Measurements from ENCODE around the gene NEU2. TPM values are rescaled to one million over a fixed set of nuclear protein-coding genes. Genes with fewer than 3 reads are reported as not detected.

NEU2 gene
- total and polyA plus RNA-seq, 11 donors = not detected

DNA sequence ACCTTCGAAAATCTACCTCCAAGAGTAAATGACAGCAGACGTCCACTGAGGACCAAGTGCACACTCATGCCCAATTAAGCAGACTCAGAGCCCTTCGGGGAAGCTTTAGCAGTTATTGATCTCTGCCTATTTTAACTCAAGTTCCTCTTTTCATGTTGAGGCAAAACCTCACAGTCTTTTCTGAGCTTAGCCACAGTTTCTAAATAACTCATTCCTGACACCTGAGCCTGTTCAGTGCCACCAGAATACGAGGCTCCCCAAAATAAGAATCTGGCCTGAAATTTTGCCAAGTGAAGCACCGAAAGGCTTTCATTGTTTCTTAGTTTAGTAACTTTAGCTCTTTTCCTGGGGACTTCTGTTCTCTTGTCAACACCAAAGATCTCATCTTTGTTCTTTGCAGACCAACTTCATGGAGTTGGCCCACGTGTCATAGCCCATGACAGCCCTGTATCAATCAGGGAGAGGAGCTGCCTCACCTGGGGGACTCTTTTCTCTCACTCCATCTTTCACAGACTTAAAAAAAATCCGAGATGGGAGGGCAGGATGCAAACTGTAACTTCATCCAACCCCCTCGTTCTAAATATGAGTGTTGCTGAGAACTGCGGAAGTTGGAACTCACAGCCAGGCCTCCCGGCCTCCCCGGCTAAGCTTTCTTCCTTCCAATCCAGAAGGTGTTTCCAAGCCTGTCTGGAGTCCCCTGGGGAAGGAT is 49.9 kb downstream of the NEU2 start:
- peaks cover 0 to 14% (median 0%) of the 10 kb centered on the region in 9 donors for H3K36me3 ChIP-seq
- no peak for TF ChIP-seq POLR2A (IDR thresholded peaks at IDR 0.05)
- TF ChIP-seq, protein P1, sequence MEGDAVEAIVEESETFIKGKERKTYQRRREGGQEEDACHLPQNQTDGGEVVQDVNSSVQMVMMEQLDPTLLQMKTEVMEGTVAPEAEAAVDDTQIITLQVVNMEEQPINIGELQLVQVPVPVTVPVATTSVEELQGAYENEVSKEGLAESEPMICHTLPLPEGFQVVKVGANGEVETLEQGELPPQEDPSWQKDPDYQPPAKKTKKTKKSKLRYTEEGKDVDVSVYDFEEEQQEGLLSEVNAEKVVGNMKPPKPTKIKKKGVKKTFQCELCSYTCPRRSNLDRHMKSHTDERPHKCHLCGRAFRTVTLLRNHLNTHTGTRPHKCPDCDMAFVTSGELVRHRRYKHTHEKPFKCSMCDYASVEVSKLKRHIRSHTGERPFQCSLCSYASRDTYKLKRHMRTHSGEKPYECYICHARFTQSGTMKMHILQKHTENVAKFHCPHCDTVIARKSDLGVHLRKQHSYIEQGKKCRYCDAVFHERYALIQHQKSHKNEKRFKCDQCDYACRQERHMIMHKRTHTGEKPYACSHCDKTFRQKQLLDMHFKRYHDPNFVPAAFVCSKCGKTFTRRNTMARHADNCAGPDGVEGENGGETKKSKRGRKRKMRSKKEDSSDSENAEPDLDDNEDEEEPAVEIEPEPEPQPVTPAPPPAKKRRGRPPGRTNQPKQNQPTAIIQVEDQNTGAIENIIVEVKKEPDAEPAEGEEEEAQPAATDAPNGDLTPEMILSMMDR (IDR thresholded peaks at IDR 0.05) = no peak
- ATAC-seq (no peak), DNase-seq (no peak)
- intact Hi-C loops (cut with DNase I) = loop anchor here in 1 of 10 donors (2.0 kb wide), 1 partner anchor 20 kb away; no protein-coding TSS in a partner anchor
- WGBS, 4 donors = 62 to 74% (median 64%) methylated on average over 10 to 11 of the region's 11 CpGs
- H3K27ac ChIP-seq = peak overlapping the region; percentile 72 to 97 (median 84)
- no peaks in the 10 kb centered on the region for H3K9me3 ChIP-seq
- H3K4me1 ChIP-seq = peaks cover 8 to 91% (median 31%) of the 10 kb centered on the region in 12 donors
- no peak overlapping the region for H3K4me3 ChIP-seq
- H3K27me3 ChIP-seq = no peaks in the 10 kb centered on the region

DNA sequence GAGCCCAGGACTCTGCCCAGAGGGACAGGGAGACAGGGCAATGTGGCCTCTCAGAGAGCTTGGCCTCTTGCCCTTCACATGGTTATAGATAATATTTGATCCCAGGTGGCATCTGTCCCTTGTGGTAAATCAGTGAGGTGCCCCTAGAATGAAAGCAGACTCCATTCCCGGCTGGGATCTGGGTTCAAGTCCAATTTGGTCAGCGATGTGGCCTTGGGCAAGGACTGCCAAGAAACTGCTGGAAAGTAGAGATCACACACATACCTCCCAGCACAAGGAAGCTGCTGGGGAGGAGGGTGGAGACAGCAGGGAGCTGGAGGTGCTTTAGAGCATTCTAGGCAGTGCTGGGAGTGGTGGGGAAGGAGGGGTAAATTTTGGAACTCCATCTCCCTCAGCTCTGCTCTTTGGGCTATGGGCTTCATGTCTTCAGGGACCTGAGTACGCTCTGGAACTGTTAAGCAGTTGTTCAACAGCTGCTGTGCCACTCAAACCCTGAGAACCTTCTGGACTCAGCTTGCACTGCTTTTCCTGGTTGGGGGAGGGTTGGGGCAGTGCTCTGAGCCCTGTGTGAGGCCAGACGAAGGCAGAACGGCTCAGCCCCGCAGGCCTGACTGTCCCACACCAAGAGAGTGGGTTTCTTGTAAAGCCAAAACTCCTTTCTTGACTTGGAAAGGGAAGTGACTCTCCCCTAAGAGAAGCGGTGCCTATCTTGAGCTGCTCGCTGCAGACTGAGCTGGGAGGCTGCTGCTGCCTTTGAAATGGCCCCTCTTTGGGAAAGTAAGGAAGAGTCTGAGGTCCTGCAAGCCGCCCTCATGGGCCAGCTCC is 50.7 kb downstream of the NEU2 start:
- Histone ChIP-seq H3K27ac (peak overlapping the region; percentile 72 to 97 (median 84)), H3K9me3 (no peaks in the 10 kb centered on the region)

DNA sequence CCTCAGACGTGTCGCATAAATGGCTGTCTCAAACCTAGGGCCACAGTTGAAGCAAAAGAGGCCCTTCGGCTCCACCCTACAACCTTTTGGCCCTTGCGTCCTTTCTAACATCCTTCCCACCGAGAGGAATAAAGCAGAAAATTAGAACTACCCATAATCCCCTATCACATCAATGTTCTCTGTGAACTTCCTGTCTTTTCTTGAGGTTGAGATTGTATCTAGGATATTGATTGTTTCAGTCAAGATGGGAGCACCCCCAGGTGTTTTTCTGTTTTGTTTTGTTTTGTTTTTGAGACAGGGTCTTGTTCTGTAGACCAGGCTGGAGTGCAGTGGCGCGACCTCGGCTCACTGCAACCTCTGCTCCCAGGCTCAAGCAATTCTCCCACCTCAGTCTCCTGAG is 51.3 kb downstream of the NEU2 start:
- WGBS, 4 donors = 72 to 82% (median 78%) methylated on average over 8 of the region's 8 CpGs
- DNase-seq = no peak
- Histone ChIP-seq H3K9me3 (no peaks in the 10 kb centered on the region), H3K36me3 (peaks cover 0 to 19% (median 0%) of the 10 kb centered on the region in 9 donors), H3K27me3 (no peaks in the 10 kb centered on the region), H3K4me1 (peaks cover 8 to 100% (median 31%) of the 10 kb centered on the region in 12 donors), H3K4me3 (peak overlapping the region in 2 of 12 donors; percentile 8 to 31), H3K27ac (peak overlapping the region; percentile 72 to 97 (median 84))
- intact Hi-C loops (cut with DNase I) = loop anchor here in 2 of 10 donors (2.0 kb wide), 2 partner anchors 21 to 23 kb away; partner anchors contain the start of gene INPP5D (in 1 of the 2)
- no peak for TF ChIP-seq POLR2A (IDR thresholded peaks at IDR 0.05)
- TF ChIP-seq, protein P1 (IDR thresholded peaks at IDR 0.05) = no peak
- peak in 1 of 4 donors; percentile 23 for ATAC-seq

More for the DNA sequence above, 50.7 kb downstream of the NEU2 start:
- DNase-seq (no peak), ATAC-seq (peak in 1 of 4 donors; percentile 1)
- H3K36me3 ChIP-seq = peaks cover 0 to 14% (median 0%) of the 10 kb centered on the region in 9 donors
- H3K4me3 ChIP-seq = peak overlapping the region in 1 of 12 donors; percentile 4
- no peaks in the 10 kb centered on the region for H3K27me3 ChIP-seq
- peaks cover 8 to 95% (median 31%) of the 10 kb centered on the region in 12 donors for H3K4me1 ChIP-seq
- intact Hi-C loops (cut with DNase I) = loop anchor here in 1 of 10 donors (2.0 kb wide), 1 partner anchor 20 kb away; no protein-coding TSS in a partner anchor
- 56 to 69% (median 64%) methylated on average over 9 of the region's 9 CpGs for WGBS, 4 donors
- TF ChIP-seq, protein P1 (IDR thresholded peaks at IDR 0.05) = no peak
- TF ChIP-seq POLR2A (IDR thresholded peaks at IDR 0.05) = no peak

All from heart left ventricle (tissue), 16 donors.